H1 (cell line): Measurements from ENCODE around the gene SEMA6A. TPM values are rescaled to one million over a fixed set of nuclear protein-coding genes. Genes with fewer than 3 reads are reported as not detected.

Source experiments
- CHD7 ChIP-seq: fragments of 300-600 bp; sonication (generic); IDR thresholded peaks from 2 replicates; pipeline ENCODE4 v1.7.1; 2012; ENCODE audit warnings: low read length, moderate library complexity, mild to moderate bottlenecking, inconsistent platforms; ENCODE audit not compliant: insufficient replicate concordance
- MAFK ChIP-seq: IDR thresholded peaks from 2 replicates; pipeline ENCODE4 v1.6.1; 2012; ENCODE audit warnings: low read depth, mild to moderate bottlenecking, improper control_type of control experiment, low read length
- polyA plus RNA-seq, 7 experiments: library from polyadenylated mRNA; depleted of rRNA in 3 of 7; stranded (reverse) in 5 of 7; unstranded in 2 of 7; fragments of >200 nt in 5 of 7; fragments of 200-250 nt in 2 of 7; gene quantifications; 1 replicate in 5 of 7; 2 replicates in 1 of 7; 4 replicates in 1 of 7; pipeline versions ENCODE4 v1.2.1 to v1.2.3, GENCODE V29; 2011 to 2013; ENCODE audit warnings: missing spikeins in 2 of 7, mixed read lengths in 2 of 7
- total RNA-seq: library from RNA; stranded (reverse); fragmentation: NEBNext Ultra II Directional; extraction: Animal tissue kit (Norgen Biotek cat#: 25700); gene quantifications from 2 replicates; pipeline ENCODE4 v1.2.1, GENCODE V29; 2021

Gene SEMA6A
- total and polyA plus RNA-seq, 2 of the 8 experiments (the other 6 are each of a cell fraction or from before 2014, with no cell fraction given): 78.3 to 277 TPM

GRCh38 chr5:116498503-116499048 lies 76.0 kb downstream of the SEMA6A start (continued):
- TF ChIP-seq CHD7 (no peak), MAFK (peak; percentile 91)
